ENCODE data around the gene OBSCN.

DNA sequence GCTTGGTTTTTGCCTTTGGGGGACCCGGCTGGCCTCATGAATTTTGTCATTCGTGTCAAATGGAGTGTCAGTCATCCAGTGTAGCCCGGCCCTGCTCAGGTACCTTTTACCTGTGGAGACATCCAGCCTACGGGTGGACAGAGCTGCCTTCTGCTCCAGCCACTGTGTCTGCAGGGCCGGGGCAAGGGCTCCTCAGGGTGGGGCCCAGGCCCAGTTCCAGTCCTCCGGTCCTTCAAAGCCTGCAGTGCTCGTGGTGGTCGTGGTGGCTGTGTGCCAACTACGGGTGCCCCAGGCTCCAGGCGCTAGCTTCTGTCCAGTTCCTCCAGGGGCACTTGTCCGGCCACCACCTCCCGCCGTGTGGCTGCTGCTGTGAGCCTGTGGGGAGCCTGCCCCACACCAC, 144.0 kb downstream of the OBSCN start:
- TF ChIP-seq, protein P1, sequence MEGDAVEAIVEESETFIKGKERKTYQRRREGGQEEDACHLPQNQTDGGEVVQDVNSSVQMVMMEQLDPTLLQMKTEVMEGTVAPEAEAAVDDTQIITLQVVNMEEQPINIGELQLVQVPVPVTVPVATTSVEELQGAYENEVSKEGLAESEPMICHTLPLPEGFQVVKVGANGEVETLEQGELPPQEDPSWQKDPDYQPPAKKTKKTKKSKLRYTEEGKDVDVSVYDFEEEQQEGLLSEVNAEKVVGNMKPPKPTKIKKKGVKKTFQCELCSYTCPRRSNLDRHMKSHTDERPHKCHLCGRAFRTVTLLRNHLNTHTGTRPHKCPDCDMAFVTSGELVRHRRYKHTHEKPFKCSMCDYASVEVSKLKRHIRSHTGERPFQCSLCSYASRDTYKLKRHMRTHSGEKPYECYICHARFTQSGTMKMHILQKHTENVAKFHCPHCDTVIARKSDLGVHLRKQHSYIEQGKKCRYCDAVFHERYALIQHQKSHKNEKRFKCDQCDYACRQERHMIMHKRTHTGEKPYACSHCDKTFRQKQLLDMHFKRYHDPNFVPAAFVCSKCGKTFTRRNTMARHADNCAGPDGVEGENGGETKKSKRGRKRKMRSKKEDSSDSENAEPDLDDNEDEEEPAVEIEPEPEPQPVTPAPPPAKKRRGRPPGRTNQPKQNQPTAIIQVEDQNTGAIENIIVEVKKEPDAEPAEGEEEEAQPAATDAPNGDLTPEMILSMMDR (IDR thresholded peaks at IDR 0.05): no peak
- TF ChIP-seq ZFX (IDR thresholded peaks at IDR 0.05; ENCODE audit: borderline replicate concordance): no peak

All from 22Rv1 (cell line).